Lower lobe of right lung (tissue), 2 donors: Measurements from ENCODE around the gene GRHL1. TPM values are rescaled to one million over a fixed set of nuclear protein-coding genes. Genes with fewer than 3 reads are reported as not detected.

Experiments used
- ATAC-seq, 2 donors: fragments of 200-7000 bp; cut with Tn5 transposase; one replicate each; pipeline ENCODE4 v1.9.1; 2020 to 2022; ENCODE audit warnings: mild to moderate bottlenecking in 2 of 2, moderate library complexity in 2 of 2
- DNase-seq: peaks from one replicate; pipeline ENCODE4 v3.0.0-alpha.2; 2020
- H3K27ac ChIP-seq: fragments of 200-600 bp; one replicate; pipeline ENCODE4 v1.8.0; 2022
- H3K27me3 ChIP-seq: fragments of 200-600 bp; one replicate; pipeline ENCODE4 v1.8.0; 2022; ENCODE audit warnings: low read depth
- H3K36me3 ChIP-seq: fragments of 200-600 bp; one replicate; pipeline ENCODE4 v1.8.0; 2022; ENCODE audit warnings: mild to moderate bottlenecking
- H3K4me1 ChIP-seq: fragments of 200-600 bp; one replicate; pipeline ENCODE4 v1.8.0; 2022
- H3K4me3 ChIP-seq: fragments of 200-600 bp; one replicate; pipeline ENCODE4 v1.8.0; 2022; ENCODE audit warnings: mild to moderate bottlenecking
- H3K9me3 ChIP-seq: fragments of 200-600 bp; one replicate; pipeline ENCODE4 v1.8.0; 2022
- CTCF ChIP-seq: fragments of 200-600 bp; IDR thresholded peaks from one replicate; pipeline ENCODE4 v1.8.0; 2022; ENCODE audit warnings: antibody characterized with exemption, mild to moderate bottlenecking
- intact Hi-C: fragments of 100-400 bp; cut with DNase I; formaldehyde crosslinking; loops from one replicate; pipeline ENCODE4 v1.11.0; 2022
- total RNA-seq: library from RNA; stranded (reverse); fragmentation: NEBNext Ultra II Directional; extraction: Animal tissue kit (Norgen Biotek cat#: 25700); gene quantifications from one replicate; pipeline ENCODE4 v1.2.1, GENCODE V29; 2021
- donor health status: DM: no; HTN: yes; CAD: no; lungs with severe emphysema.

The GRHL1 gene
- total RNA-seq, 1 donor from 2014 or later, result 6.5 TPM

GRCh38 chr2:10038716-10039115 is 87.2 kb downstream of the GRHL1 start:
- Histone ChIP-seq H3K9me3 (no peaks in the 10 kb centered on the region), H3K4me3 (no peak overlapping the region), H3K27me3 (no peaks in the 10 kb centered on the region), H3K27ac (peak overlapping the region; percentile 14), H3K36me3 (no peaks in the 10 kb centered on the region), H3K4me1 (peaks cover 82% of the 10 kb centered on the region)
- TF ChIP-seq CTCF, result no peak
- no peak for ATAC-seq
- peak; percentile 3 for DNase-seq
- intact Hi-C loops, result no loop called here

GRCh38 chr2:10039658-10040410 is 88.3 kb downstream of the GRHL1 start:
- Histone ChIP-seq H3K27me3 (no peaks in the 10 kb centered on the region), H3K4me1 (peaks cover 81% of the 10 kb centered on the region), H3K36me3 (no peaks in the 10 kb centered on the region), H3K9me3 (no peaks in the 10 kb centered on the region), H3K4me3 (no peak overlapping the region), H3K27ac (no peak overlapping the region)
- intact Hi-C loops, result loop anchor here (10.0 kb wide), 1 partner anchor 55 kb away; no protein-coding TSS in a partner anchor
- DNase-seq (no peak), ATAC-seq (no peak)
- peak; percentile 10 for TF ChIP-seq CTCF

- no peak for TF ChIP-seq CTCF
- Histone ChIP-seq H3K4me3 (peak overlapping the region; percentile 60), H3K27ac (peak overlapping the region; percentile 94), H3K9me3 (no peaks in the 10 kb centered on the region), H3K4me1 (peaks cover 81% of the 10 kb centered on the region), H3K27me3 (no peaks in the 10 kb centered on the region), H3K36me3 (peaks cover 9% of the 10 kb centered on the region)
- ATAC-seq, result no peak
- intact Hi-C loops, result loop anchor here (10.0 kb wide), 1 partner anchor 57 kb away; no protein-coding TSS in a partner anchor
- peak; percentile 46 for DNase-seq
Observed at GRCh38 chr2:10041711-10042110, 90.2 kb downstream of the GRHL1 start.

GRCh38 chr2:10042301-10043161 is 91.0 kb downstream of the GRHL1 start:
- H3K9me3 ChIP-seq, result no peaks in the 10 kb centered on the region
- DNase-seq (peak; percentile 91), ATAC-seq (peak; percentile 57 to 64)
- TF ChIP-seq CTCF, result peak; percentile 30
- H3K4me1 ChIP-seq, result peaks cover 81% of the 10 kb centered on the region
- peak overlapping the region; percentile 60 for H3K4me3 ChIP-seq
- H3K27ac ChIP-seq, result peak overlapping the region; percentile 94
- H3K27me3 ChIP-seq, result no peaks in the 10 kb centered on the region
- peaks cover 17% of the 10 kb centered on the region for H3K36me3 ChIP-seq
- intact Hi-C loops, result loop anchor here (10.0 kb wide), 1 partner anchor 58 kb away; no protein-coding TSS in a partner anchor

- intact Hi-C loops, result loop anchor here (10.0 kb wide), 1 partner anchor 59 kb away; no protein-coding TSS in a partner anchor
- no peak for TF ChIP-seq CTCF
- ATAC-seq, result peak; percentile 90 to 92
- Histone ChIP-seq H3K9me3 (no peaks in the 10 kb centered on the region), H3K27me3 (no peaks in the 10 kb centered on the region), H3K4me1 (peaks cover 75% of the 10 kb centered on the region), H3K27ac (peak within 1 kb of the TSS; percentile 94), H3K36me3 (peaks cover 26% of the 10 kb centered on the region), H3K4me3 (peak within 1 kb of the TSS; percentile 63)
- peak; percentile 97 for DNase-seq
Observed at GRCh38 chr2:10043256-10043905, 91.9 kb downstream of the GRHL1 start, which contains the start of gene KLF11. TSS of gene KLF11 (plus strand) at chr2:10043550. CDS start at chr2:10043717, 167 bp downstream.
